K562 (cell line): Measurements from ENCODE around the gene ALKBH2. TPM values are rescaled to one million over a fixed set of nuclear protein-coding genes. Genes with fewer than 3 reads are reported as not detected.
A peak's percentile ranks its signal among the peaks of the same experiment; 100 is the strongest.

ENCODE experiments used
- DNMT1 ChIP-seq: fragments of 450-650 bp; IDR thresholded peaks from 2 replicates; pipeline ENCODE4 v1.6.1; 2016; ENCODE audit warnings: antibody characterized with exemption, mild to moderate bottlenecking
- GATA2 ChIP-seq: sonication (generic); formaldehyde crosslinking; IDR thresholded peaks from 2 replicates; pipeline ENCODE4 v1.4.0; 2020; ENCODE audit warnings: mild to moderate bottlenecking, missing genetic modification reagents
- HINFP ChIP-seq: fragments of 450-650 bp; conservative IDR thresholded peaks from 2 replicates; pipeline ENCODE4 v1.6.1; 2016; ENCODE audit warnings: missing genetic modification characterization, low read depth, mild to moderate bottlenecking, control low read depth, missing compliant biosample characterization
- IRF2 ChIP-seq: sonication (generic); formaldehyde crosslinking; IDR thresholded peaks from 2 replicates; pipeline ENCODE4 v1.8.1; 2022; ENCODE audit warnings: mild to moderate bottlenecking, missing genetic modification reagents
- JUND ChIP-seq, 2 experiments: IDR thresholded peaks; 2 replicates in 1 of 2; 3 replicates in 1 of 2; pipeline ENCODE4 v1.6.1; 2011; ENCODE audit warnings: borderline replicate concordance in 2 of 2, low read depth in 2 of 2, low read length in 2 of 2, improper control_type of control experiment in 1 of 2, missing biosample characterization in 1 of 2, missing genetic modification characterization in 1 of 2, missing genetic modification reagents in 1 of 2
- NFIX ChIP-seq: fragments of 250-450 bp; sonication (Bioruptor Pico); IDR thresholded peaks from 2 replicates; pipeline ENCODE4 v1.4.0; 2020; ENCODE audit warnings: low read depth, mild to moderate bottlenecking, moderate library complexity
- PRDM10 ChIP-seq: fragments of 450-650 bp; IDR thresholded peaks from 2 replicates; pipeline ENCODE4 v1.6.1; 2018; ENCODE audit not compliant: partially characterized antibody
- RNF219 ChIP-seq: fragments of 250-450 bp; sonication (Bioruptor Pico); IDR thresholded peaks from 2 replicates; pipeline ENCODE4 v1.5.0; 2022; ENCODE audit warnings: mild to moderate bottlenecking
- SREBF1 ChIP-seq: fragments of 150-350 bp; IDR thresholded peaks from 2 replicates; pipeline ENCODE4 v1.6.1; 2014; ENCODE audit warnings: antibody characterized with exemption, low read depth, low read length, borderline replicate concordance
- VEZF1 ChIP-seq: fragments of 200-800 bp; sonication (Bioruptor generic); IDR thresholded peaks from 2 replicates; pipeline ENCODE4 v1.6.1; 2017; ENCODE audit warnings: missing genetic modification characterization, missing compliant biosample characterization
- ZBTB33 ChIP-seq: sonication (generic); formaldehyde crosslinking; IDR thresholded peaks from 2 replicates; pipeline ENCODE4 v1.8.1; 2023; ENCODE audit warnings: mild to moderate bottlenecking, missing genetic modification reagents
- ZFPM2 ChIP-seq: fragments of 250-450 bp; sonication (Bioruptor Pico); IDR thresholded peaks from 2 replicates; pipeline ENCODE4 v1.5.1; 2022; ENCODE audit warnings: mild to moderate bottlenecking
- ZNF140 ChIP-seq: fragments of 250-450 bp; sonication (Bioruptor Pico); IDR thresholded peaks from 2 replicates; pipeline ENCODE4 v1.8.0; 2021; ENCODE audit warnings: moderate library complexity, mild to moderate bottlenecking, inconsistent platforms
- ZNF146 ChIP-seq: IDR thresholded peaks from one replicate; pipeline ENCODE4 v1.6.1; 2018; ENCODE audit warnings: missing compliant biosample characterization; ENCODE audit not compliant: unreplicated experiment
- polyA plus RNA-seq, 8 experiments: library from polyadenylated mRNA; depleted of rRNA in 4 of 8; stranded (reverse) in 5 of 8; unstranded in 3 of 8; fragments of >200 nt; fragmentation: Nextera tagmentation in 2 of 8; fragmentation: Illumina TruSeq in 1 of 8; extraction: Ambion mirVana in 2 of 8; extraction: Trizol in 1 of 8; gene quantifications; 2 replicates each; pipeline versions ENCODE4 v1.2.1 to v1.2.3, GENCODE V29; 2011 to 2014; ENCODE audit warnings: inconsistent platforms in 1 of 8, missing spikeins in 1 of 8
- total RNA-seq, 7 experiments: library from RNA; depleted of rRNA in 6 of 7; stranded (reverse); fragments of >200 nt in 6 of 7; fragmentation: Illumina TruSeq in 2 of 7; extraction: Trizol in 2 of 7; gene quantifications; 2 replicates each; pipeline versions ENCODE4 v1.2.1 to v1.2.3, GENCODE V29; 2011 to 2021; ENCODE audit warnings: low replicate concordance in 1 of 7

ALKBH2 gene
- total and polyA plus RNA-seq, 9 of the 15 experiments (the other 6 are each of a cell fraction or from before 2014, with no cell fraction given), result 5.9 to 56.1 (median 41.9) TPM

GRCh38 chr12:109093022-109093918 lies at the start of gene ALKBH2 (continued):
- TF ChIP-seq NFIX (CRISPR knock-in tag) (no peak), GATA2 (CRISPR knock-in tag) (no peak), ZNF146 (CRISPR knock-in tag) (no peak), HINFP (tag) (no peak), ZFPM2 (CRISPR knock-in tag) (no peak), PRDM10 (peak; percentile 79), DNMT1 (no peak), IRF2 (no peak), ZNF140 (CRISPR knock-in tag) (no peak), JUND (IDR thresholded peaks at IDR 0.05; ENCODE audit: borderline replicate concordance, low read depth, low read length) (peak; percentile 84), JUND (tag; IDR thresholded peaks at IDR 0.05; ENCODE audit: borderline replicate concordance, low read depth, low read length) (peak; percentile 82; the same call in 2 of the 3 replicates), VEZF1 (CRISPR knock-in tag) (peak; percentile 51; the same call in 1 of the 2 replicates), RNF219 (CRISPR knock-in tag) (no peak), ZBTB33 (peak; percentile 55; the same call in 1 of the 2 replicates), SREBF1 (no peak)
